ENCODE results near the gene RYR2. TPM values are rescaled to one million over a fixed set of nuclear protein-coding genes. Genes with fewer than 3 reads are reported as not detected.

Gene RYR2
- total and polyA plus RNA-seq, 7 experiments from 2014 or later, result 0.05 TPM; not detected in 6

DNA sequence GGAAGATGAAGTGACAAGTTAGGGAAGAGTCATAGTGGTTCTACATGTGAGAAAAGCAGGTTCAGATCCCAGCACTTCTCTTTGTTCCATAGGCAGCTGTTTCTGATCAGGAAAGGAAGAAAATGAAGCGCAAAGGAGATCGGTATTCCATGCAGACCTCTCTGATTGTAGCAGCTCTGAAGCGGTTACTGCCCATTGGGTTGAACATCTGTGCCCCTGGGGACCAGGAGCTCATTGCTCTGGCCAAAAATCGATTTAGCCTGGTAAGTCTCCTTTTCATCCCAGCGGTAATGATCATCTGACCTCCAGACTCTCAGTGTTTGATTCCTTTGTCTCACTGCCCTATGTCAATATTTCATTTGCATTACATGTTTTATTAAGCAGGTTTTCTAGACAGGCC lies 675.1 kb downstream of the RYR2 start:
- Mint-ChIP-seq H3K36me3 (no peaks in the 10 kb centered on the region), H3K27ac (no peak overlapping the region), H3K27me3 (no peaks in the 10 kb centered on the region), H3K9me3 (peaks cover 0 to 6% (median 2%) of the 10 kb centered on the region in 11 donors), H3K4me3 (no peak overlapping the region), H3K4me1 (peaks cover 0 to 2% (median 0%) of the 10 kb centered on the region in 7 donors)
- no peaks in the 10 kb centered on the region for H3K36me3 ChIP-seq (ENCODE audit: control insufficient read depth in 2 of 3, insufficient read depth in 3 of 3, low read length in 3 of 3)
- POLR2A ChIA-PET, result no interaction called here
- no peak for DNase-seq
- no peaks in the 10 kb centered on the region for H3K4me1 ChIP-seq (ENCODE audit: control insufficient read depth in 2 of 2, insufficient read depth in 2 of 2, low read length in 2 of 2)
- no peaks in the 10 kb centered on the region for H3K27me3 ChIP-seq (ENCODE audit: control insufficient read depth in 2 of 2, insufficient read depth in 2 of 2, low read length in 2 of 2)
- no peak overlapping the region for H3K4me3 ChIP-seq (ENCODE audit: low read length)
- no peak for ATAC-seq
- CTCF ChIA-PET, result no interaction called here
- H3K9me3 ChIP-seq (ENCODE audit: control insufficient read depth in 2 of 3, low read length in 3 of 3), result no peaks in the 10 kb centered on the region
- no peak overlapping the region for H3K27ac ChIP-seq (ENCODE audit: low read depth, low read length)
- intact Hi-C loops (cut with micrococcal nuclease), result no loop called here

- no peak overlapping the region for H3K4me3 Mint-ChIP-seq
- no peaks in the 10 kb centered on the region for H3K36me3 Mint-ChIP-seq
- Histone ChIP-seq H3K36me3 (ENCODE audit: control insufficient read depth in 2 of 3, insufficient read depth in 3 of 3, low read length in 3 of 3) (no peaks in the 10 kb centered on the region), H3K27me3 (ENCODE audit: control insufficient read depth in 2 of 2, insufficient read depth in 2 of 2, low read length in 2 of 2) (no peaks in the 10 kb centered on the region), H3K4me1 (ENCODE audit: control insufficient read depth in 2 of 2, insufficient read depth in 2 of 2, low read length in 2 of 2) (no peaks in the 10 kb centered on the region), H3K27ac (ENCODE audit: low read depth, low read length) (no peak overlapping the region), H3K9me3 (ENCODE audit: control insufficient read depth in 2 of 3, low read length in 3 of 3) (no peaks in the 10 kb centered on the region), H3K4me3 (ENCODE audit: low read length) (no peak overlapping the region)
- ChIA-PET POLR2A (no interaction called here), CTCF (no interaction called here)
- H3K9me3 Mint-ChIP-seq, result peaks cover 0 to 5% (median 2%) of the 10 kb centered on the region in 11 donors
- ATAC-seq (no peak), DNase-seq (no peak)
- no peaks in the 10 kb centered on the region for H3K27me3 Mint-ChIP-seq
- no peak overlapping the region for H3K27ac Mint-ChIP-seq
- H3K4me1 Mint-ChIP-seq, result no peaks in the 10 kb centered on the region
- intact Hi-C loops (cut with micrococcal nuclease), result no loop called here
Observed at GRCh38 chr1:237730826-237731350, 688.9 kb downstream of the RYR2 start.

DNA sequence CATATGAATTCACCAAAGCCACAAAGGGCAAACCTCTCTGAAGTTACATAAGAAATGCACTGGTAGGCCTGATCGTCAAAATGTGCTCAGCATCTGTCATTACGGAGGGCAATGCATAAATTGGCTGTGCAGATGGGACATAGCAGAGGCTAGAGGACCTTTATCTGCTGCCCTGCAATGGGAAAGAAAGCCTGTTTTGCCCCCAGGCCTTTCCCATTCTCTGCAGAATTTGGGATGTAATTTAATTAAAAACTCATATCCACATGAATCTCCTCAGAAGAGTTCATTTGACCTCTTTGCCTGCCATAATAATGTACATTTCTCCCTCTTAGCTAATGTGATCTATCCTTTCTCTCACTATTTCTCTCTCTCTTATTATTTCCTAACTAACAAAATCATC lies 690.7 kb downstream of the RYR2 start:
- CTCF ChIA-PET, result no interaction called here
- Histone ChIP-seq H3K27me3 (ENCODE audit: control insufficient read depth in 2 of 2, insufficient read depth in 2 of 2, low read length in 2 of 2) (no peaks in the 10 kb centered on the region), H3K27ac (ENCODE audit: low read depth, low read length) (no peak overlapping the region), H3K9me3 (ENCODE audit: control insufficient read depth in 2 of 3, low read length in 3 of 3) (no peaks in the 10 kb centered on the region), H3K36me3 (ENCODE audit: control insufficient read depth in 2 of 3, insufficient read depth in 3 of 3, low read length in 3 of 3) (no peaks in the 10 kb centered on the region), H3K4me3 (ENCODE audit: low read length) (no peak overlapping the region), H3K4me1 (ENCODE audit: control insufficient read depth in 2 of 2, insufficient read depth in 2 of 2, low read length in 2 of 2) (peaks cover 0 to 3% of the 10 kb centered on the region in 2 donors)
- Mint-ChIP-seq H3K27ac (no peak overlapping the region), H3K27me3 (no peaks in the 10 kb centered on the region), H3K4me3 (no peak overlapping the region), H3K36me3 (no peaks in the 10 kb centered on the region), H3K4me1 (peaks cover 0 to 8% (median 2%) of the 10 kb centered on the region in 7 donors), H3K9me3 (peaks cover 0 to 10% (median 5%) of the 10 kb centered on the region in 11 donors)
- no peak for ATAC-seq
- no peak for DNase-seq
- intact Hi-C loops (cut with micrococcal nuclease), result no loop called here
- POLR2A ChIA-PET, result no interaction called here

DNA sequence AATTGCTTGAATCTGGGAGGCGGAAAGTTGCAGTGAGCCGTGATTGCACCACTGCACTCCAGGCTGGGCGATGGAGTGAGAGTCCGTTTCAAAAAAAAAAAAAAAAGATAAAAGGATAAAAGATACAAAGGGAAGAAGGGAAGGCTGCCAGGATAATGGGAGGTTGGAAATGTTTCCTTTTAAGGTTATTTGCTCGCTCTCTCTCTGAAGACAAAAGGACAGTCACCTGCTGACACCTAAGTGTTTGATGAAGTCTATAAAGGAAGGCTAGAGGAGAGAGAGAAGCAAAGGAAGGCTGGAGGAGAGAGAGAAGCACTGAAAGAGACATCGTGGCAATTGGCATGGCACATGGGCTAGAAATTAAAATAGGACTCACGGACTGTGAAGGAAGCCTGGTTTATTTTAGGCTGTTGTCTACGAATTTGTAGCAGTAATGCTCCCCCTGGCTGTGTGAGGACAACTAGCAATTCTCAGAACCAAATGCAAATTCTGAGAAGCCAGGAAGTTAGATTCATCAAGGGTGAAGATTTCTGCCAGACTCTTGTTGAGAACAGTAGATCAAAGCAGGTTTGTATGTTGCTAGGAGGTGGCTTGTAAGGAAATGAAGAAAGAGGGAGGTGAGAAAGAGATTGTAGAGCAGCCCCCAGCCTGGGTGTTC lies 694.5 kb downstream of the RYR2 start:
- no peaks in the 10 kb centered on the region for H3K27me3 Mint-ChIP-seq
- Histone ChIP-seq H3K4me3 (ENCODE audit: low read length) (no peak overlapping the region), H3K27me3 (ENCODE audit: control insufficient read depth in 2 of 2, insufficient read depth in 2 of 2, low read length in 2 of 2) (no peaks in the 10 kb centered on the region), H3K9me3 (ENCODE audit: control insufficient read depth in 2 of 3, low read length in 3 of 3) (no peaks in the 10 kb centered on the region), H3K36me3 (ENCODE audit: control insufficient read depth in 2 of 3, insufficient read depth in 3 of 3, low read length in 3 of 3) (no peaks in the 10 kb centered on the region), H3K27ac (ENCODE audit: low read depth, low read length) (no peak overlapping the region), H3K4me1 (ENCODE audit: control insufficient read depth in 2 of 2, insufficient read depth in 2 of 2, low read length in 2 of 2) (peaks cover 0 to 3% of the 10 kb centered on the region in 2 donors)
- CTCF ChIA-PET, result no interaction called here
- POLR2A ChIA-PET, result no interaction called here
- H3K9me3 Mint-ChIP-seq, result peaks cover 0 to 9% (median 4%) of the 10 kb centered on the region in 11 donors
- DNase-seq (peak in 3 of 9 donors; percentile 20 to 27 (median 24)), ATAC-seq (peak; percentile 86)
- H3K27ac Mint-ChIP-seq, result peak overlapping the region in 4 of 9 donors; percentile 18 to 77 (median 34)
- intact Hi-C loops (cut with micrococcal nuclease), result no loop called here
- peak overlapping the region in 2 of 10 donors; percentile 2 to 10 for H3K4me3 Mint-ChIP-seq
- peaks cover 0 to 12% (median 2%) of the 10 kb centered on the region in 7 donors for H3K4me1 Mint-ChIP-seq
- no peaks in the 10 kb centered on the region for H3K36me3 Mint-ChIP-seq

GRCh38 chr1:237737448-237737847 lies 695.5 kb downstream of the RYR2 start:
- Mint-ChIP-seq H3K27me3 (no peaks in the 10 kb centered on the region), H3K4me1 (peaks cover 0 to 12% (median 2%) of the 10 kb centered on the region in 7 donors), H3K4me3 (no peak overlapping the region), H3K27ac (no peak overlapping the region), H3K9me3 (peaks cover 0 to 9% (median 4%) of the 10 kb centered on the region in 11 donors), H3K36me3 (no peaks in the 10 kb centered on the region)
- ATAC-seq (no peak), DNase-seq (no peak)
- H3K36me3 ChIP-seq (ENCODE audit: control insufficient read depth in 2 of 3, insufficient read depth in 3 of 3, low read length in 3 of 3), result no peaks in the 10 kb centered on the region
- CTCF ChIA-PET, result no interaction called here
- H3K27ac ChIP-seq (ENCODE audit: low read depth, low read length), result no peak overlapping the region
- H3K4me1 ChIP-seq (ENCODE audit: control insufficient read depth in 2 of 2, insufficient read depth in 2 of 2, low read length in 2 of 2), result peaks cover 0 to 3% of the 10 kb centered on the region in 2 donors
- POLR2A ChIA-PET, result no interaction called here
- intact Hi-C loops (cut with micrococcal nuclease), result no loop called here
- H3K9me3 ChIP-seq (ENCODE audit: control insufficient read depth in 2 of 3, low read length in 3 of 3), result no peaks in the 10 kb centered on the region
- H3K4me3 ChIP-seq (ENCODE audit: low read length), result no peak overlapping the region
- H3K27me3 ChIP-seq (ENCODE audit: control insufficient read depth in 2 of 2, insufficient read depth in 2 of 2, low read length in 2 of 2), result no peaks in the 10 kb centered on the region

- Mint-ChIP-seq H3K9me3 (peaks cover 0 to 9% (median 4%) of the 10 kb centered on the region in 11 donors), H3K4me1 (peaks cover 0 to 12% (median 2%) of the 10 kb centered on the region in 7 donors), H3K27me3 (no peaks in the 10 kb centered on the region), H3K36me3 (no peaks in the 10 kb centered on the region), H3K27ac (no peak overlapping the region), H3K4me3 (no peak overlapping the region)
- CTCF ChIA-PET, result no interaction called here
- intact Hi-C loops (cut with micrococcal nuclease), result no loop called here
- H3K9me3 ChIP-seq (ENCODE audit: control insufficient read depth in 2 of 3, low read length in 3 of 3), result no peaks in the 10 kb centered on the region
- no peaks in the 10 kb centered on the region for H3K27me3 ChIP-seq (ENCODE audit: control insufficient read depth in 2 of 2, insufficient read depth in 2 of 2, low read length in 2 of 2)
- DNase-seq (no peak), ATAC-seq (no peak)
- H3K4me1 ChIP-seq (ENCODE audit: control insufficient read depth in 2 of 2, insufficient read depth in 2 of 2, low read length in 2 of 2), result peaks cover 0 to 3% of the 10 kb centered on the region in 2 donors
- POLR2A ChIA-PET, result no interaction called here
- no peak overlapping the region for H3K4me3 ChIP-seq (ENCODE audit: low read length)
- H3K27ac ChIP-seq (ENCODE audit: low read depth, low read length), result no peak overlapping the region
- H3K36me3 ChIP-seq (ENCODE audit: control insufficient read depth in 2 of 3, insufficient read depth in 3 of 3, low read length in 3 of 3), result no peaks in the 10 kb centered on the region
Observed at GRCh38 chr1:237737938-237738610, 696.1 kb downstream of the RYR2 start.
